IMR-90 (cell line): ENCODE results near the gene KCNG4. TPM values are rescaled to one million over a fixed set of nuclear protein-coding genes. Genes with fewer than 3 reads are reported as not detected.

Experiments
- ATAC-seq: fragments of 200-7000 bp; cut with Tn5 transposase; 2 replicates; pipeline ENCODE4 v1.9.1; 2020; ENCODE audit warnings: low read depth, mild to moderate bottlenecking, moderate library complexity
- BruUV-seq: library from RNA; stranded (reverse); fragments of 400-500 nt; replicated peaks from 2 replicates; lab custom pipeline; 2021; lab: Mats Ljungman, UMichigan
- CTCF ChIA-PET: fragments of 300-600 bp; formaldehyde crosslinking; extraction: SDS; loops from one replicate; lab custom pipeline; 2021; ENCODE audit warnings: antibody characterized with exemption; lab: Yijun Ruan, JAX
- POLR2A ChIA-PET: fragments of 300-600 bp; sonication (Branson Sonifier 250); formaldehyde crosslinking; loops from one replicate; lab custom pipeline; 2022; ENCODE audit warnings: antibody characterized with exemption; ENCODE audit not compliant: unreplicated experiment; lab: Charles Lee
- DNase-seq: peaks from one replicate; pipeline ENCODE4 v3.0.0; 2013
- H2AFZ ChIP-seq: replicated peaks from 2 replicates; pipeline ENCODE3; 2013; ENCODE audit warnings: low read length, mild to moderate bottlenecking; ENCODE audit not compliant: poor library complexity
- H2AK5ac ChIP-seq: 2 replicates; pipeline ENCODE4 v1.6.1; 2013; ENCODE audit warnings: low read depth, low read length, inconsistent platforms
- H2AK9ac ChIP-seq: replicated peaks from 2 replicates; pipeline ENCODE3; 2013; ENCODE audit warnings: mild to moderate bottlenecking, low read depth, low read length, moderate library complexity; ENCODE audit not compliant: poor library complexity
- H2BK120ac ChIP-seq: 2 replicates; pipeline ENCODE4 v1.6.1; 2013; ENCODE audit warnings: low read depth, low read length, inconsistent platforms
- H2BK15ac ChIP-seq: 3 replicates; pipeline ENCODE4 v1.6.1; 2013; ENCODE audit warnings: low read depth, low read length, inconsistent platforms
- H2BK20ac ChIP-seq: 2 replicates; pipeline ENCODE4 v1.6.1; 2013; ENCODE audit warnings: low read depth, mild to moderate bottlenecking, inconsistent platforms, low read length, moderate library complexity
- H2BK5ac ChIP-seq: 2 replicates; pipeline ENCODE4 v1.6.1; 2013; ENCODE audit warnings: mild to moderate bottlenecking, low read depth, low read length, inconsistent platforms; ENCODE audit not compliant: poor library complexity, severe bottlenecking
- H3K14ac ChIP-seq: replicated peaks from 2 replicates; pipeline ENCODE4 v1.6.1; 2013; ENCODE audit warnings: low read depth, low read length, inconsistent platforms
- H3K18ac ChIP-seq: 2 replicates; pipeline ENCODE4 v1.6.1; 2013; ENCODE audit warnings: low read depth, low read length, control low read depth
- H3K23ac ChIP-seq: 2 replicates; pipeline ENCODE4 v1.6.1; 2013; ENCODE audit warnings: low read depth, low read length, inconsistent platforms
- H3K27ac ChIP-seq: 2 replicates; pipeline ENCODE4 v1.5.1; 2013; ENCODE audit warnings: mild to moderate bottlenecking, control low read depth, low read length; ENCODE audit not compliant: insufficient read depth
- H3K27me3 ChIP-seq: 2 replicates; pipeline ENCODE4 v1.6.1; 2013; ENCODE audit warnings: low read length; ENCODE audit not compliant: control insufficient read depth, insufficient read depth
- H3K36me3 ChIP-seq: 2 replicates; pipeline ENCODE4 v1.6.1; 2013; ENCODE audit warnings: low read length, mixed read lengths; ENCODE audit not compliant: control insufficient read depth, insufficient read depth
- H3K4ac ChIP-seq: 2 replicates; pipeline ENCODE4 v1.6.1; 2013; ENCODE audit warnings: low read depth, low read length, inconsistent platforms
- H3K4me1 ChIP-seq: 2 replicates; pipeline ENCODE4 v1.6.1; 2013; ENCODE audit warnings: low read length, mixed read lengths; ENCODE audit not compliant: control insufficient read depth, insufficient read depth
- H3K4me2 ChIP-seq: 2 replicates; pipeline ENCODE4 v1.6.1; 2013; ENCODE audit warnings: low read depth, mild to moderate bottlenecking, control low read depth, low read length, moderate library complexity
- H3K4me3 ChIP-seq: 2 replicates; pipeline ENCODE4 v1.5.1; 2013; ENCODE audit warnings: low read depth, mild to moderate bottlenecking, control low read depth, low read length, moderate library complexity; ENCODE audit not compliant: insufficient read depth
- H3K56ac ChIP-seq: 2 replicates; pipeline ENCODE4 v1.6.1; 2013; ENCODE audit warnings: low read length, inconsistent platforms; ENCODE audit not compliant: insufficient read depth; ENCODE audit errors: extremely low read depth
- H3K79me1 ChIP-seq, 2 experiments: 2 replicates each; pipeline ENCODE4 v1.6.1; 2013; ENCODE audit warnings: low read length in 2 of 2, inconsistent platforms in 1 of 2, low read depth in 1 of 2
- H3K9ac ChIP-seq: 2 replicates; pipeline ENCODE4 v1.6.1; 2013; ENCODE audit warnings: low read depth, low read length, control low read depth
- H3K9me1 ChIP-seq: 2 replicates; pipeline ENCODE4 v1.6.1; 2013; ENCODE audit warnings: low read length, inconsistent platforms; ENCODE audit not compliant: insufficient read depth
- H3K9me3 ChIP-seq: 2 replicates; pipeline ENCODE4 v1.6.1; 2013; ENCODE audit warnings: low read length; ENCODE audit not compliant: control insufficient read depth, insufficient read depth
- H4K20me1 ChIP-seq: 2 replicates; pipeline ENCODE4 v1.6.1; 2013; ENCODE audit warnings: low read length, inconsistent platforms; ENCODE audit not compliant: insufficient read depth
- H4K5ac ChIP-seq: 2 replicates; pipeline ENCODE4 v1.6.1; 2013; ENCODE audit warnings: mild to moderate bottlenecking, low read depth, low read length, control low read depth
- H4K8ac ChIP-seq, 2 experiments: 2 replicates each; pipeline ENCODE4 v1.6.1; 2013; ENCODE audit warnings: low read depth in 2 of 2, low read length in 2 of 2, control low read depth in 1 of 2, inconsistent platforms in 1 of 2
- H4K91ac ChIP-seq: 2 replicates; pipeline ENCODE4 v1.6.1; 2013; ENCODE audit warnings: low read depth, low read length, inconsistent platforms; ENCODE audit not compliant: insufficient read depth
- BHLHE40 ChIP-seq: fragments of 150-350 bp; IDR thresholded peaks from 2 replicates; pipeline ENCODE4 v1.6.1; 2016; ENCODE audit warnings: mild to moderate bottlenecking, low read depth, low read length
- CEBPB ChIP-seq: IDR thresholded peaks from 2 replicates; pipeline ENCODE4 v1.6.1; 2012; ENCODE audit warnings: low read depth, low read length, improper control_type of control experiment
- CHD1 ChIP-seq: IDR thresholded peaks from 2 replicates; pipeline ENCODE4 v1.6.1; 2012; ENCODE audit warnings: low read depth, low read length, improper control_type of control experiment
- CTCF ChIP-seq: conservative IDR thresholded peaks from 2 replicates; pipeline ENCODE4 v1.5.1; 2012; ENCODE audit warnings: mild to moderate bottlenecking, low read depth, low read length, improper control_type of control experiment
- ELK1 ChIP-seq: fragments of 150-350 bp; IDR thresholded peaks from 2 replicates; pipeline ENCODE4 v1.6.1; 2016; ENCODE audit warnings: low read depth, mild to moderate bottlenecking, low read length, moderate library complexity, borderline replicate concordance
- FOS ChIP-seq: fragments of 150-350 bp; IDR thresholded peaks from 2 replicates; pipeline ENCODE4 v1.6.1; 2016; ENCODE audit warnings: low read depth, low read length
- MAFK ChIP-seq: IDR thresholded peaks from 2 replicates; pipeline ENCODE4 v1.6.1; 2012; ENCODE audit warnings: low read depth, low read length, improper control_type of control experiment
- MAZ ChIP-seq: IDR thresholded peaks from 2 replicates; pipeline ENCODE4 v1.6.1; 2012; ENCODE audit warnings: low read depth, mild to moderate bottlenecking, low read length, improper control_type of control experiment, moderate library complexity, borderline replicate concordance
- MXI1 ChIP-seq: IDR thresholded peaks from 2 replicates; pipeline ENCODE4 v1.6.1; 2012; ENCODE audit warnings: low read depth, mild to moderate bottlenecking, low read length, moderate library complexity, borderline replicate concordance
- NFE2L2 ChIP-seq: fragments of 150-350 bp; IDR thresholded peaks from 2 replicates; pipeline ENCODE4 v1.6.1; 2016; ENCODE audit warnings: low read depth, mild to moderate bottlenecking, low read length
- POLR2A ChIP-seq: IDR thresholded peaks from 2 replicates; pipeline ENCODE4 v1.6.1; 2012; ENCODE audit warnings: mild to moderate bottlenecking, low read depth, low read length
- RAD21 ChIP-seq: IDR thresholded peaks from 2 replicates; pipeline ENCODE4 v1.6.1; 2012; ENCODE audit warnings: low read length, improper control_type of control experiment
- RCOR1 ChIP-seq: IDR thresholded peaks from 2 replicates; pipeline ENCODE4 v1.6.1; 2012; ENCODE audit warnings: mild to moderate bottlenecking, low read length, improper control_type of control experiment; ENCODE audit not compliant: insufficient replicate concordance
- RFX5 ChIP-seq: IDR thresholded peaks from 2 replicates; pipeline ENCODE4 v1.8.0; 2012; ENCODE audit warnings: low read depth, mild to moderate bottlenecking, low read length, moderate library complexity
- SMC3 ChIP-seq: fragments of 150-350 bp; IDR thresholded peaks from 2 replicates; pipeline ENCODE4 v1.6.1; 2016; ENCODE audit warnings: low read depth, mild to moderate bottlenecking, antibody characterized with exemption, low read length, moderate library complexity
- WGBS, 2 experiments: methylation state at CpG; one replicate each; pipeline versions ENCODE4 v1.1.5 to v1.1.7; 2013; ENCODE audit warnings: missing lambda C conversion rate in 2 of 2; ENCODE audit not compliant: insufficient read length in 1 of 2; ENCODE audit errors: extremely low coverage in 2 of 2; 5-methylcytosine and 5-hydroxymethylcytosine counted together
- dilution Hi-C: fragments of 300-500 bp; cut with HindIII; formaldehyde crosslinking; loops from one replicate; pipeline ENCODE4 v1.14.3; 2018; ENCODE audit warnings: low sequenced_read_pairs; ENCODE audit not compliant: unreplicated experiment
- in situ Hi-C: fragments of 300-500 bp; cut with MboI; formaldehyde crosslinking; loops from 3 replicates; pipeline ENCODE4 v1.14.3; 2019; ENCODE audit warnings: low sequenced_read_pairs, inconsistent platforms, mixed read lengths
- intact Hi-C: fragments of 100-400 bp; cut with micrococcal nuclease; formaldehyde crosslinking; loops from 2 replicates; pipeline ENCODE4 v1.10.0; 2022
- polyA plus RNA-seq, 3 experiments: library from polyadenylated mRNA; depleted of rRNA; stranded (reverse); fragments of >200 nt; gene quantifications; 2 replicates each; pipeline ENCODE4 v1.2.3, GENCODE V29; 2012; ENCODE audit warnings: low replicate concordance in 1 of 3
- total RNA-seq: library from RNA; depleted of rRNA; stranded (reverse); fragments of >200 nt; gene quantifications from 2 replicates; pipeline ENCODE4 v1.2.3, GENCODE V29; 2012
- TF ChIP-seq, protein P1 (sequence below): fragments of 150-350 bp; IDR thresholded peaks from 2 replicates; pipeline ENCODE4 v1.6.1; 2017; ENCODE audit warnings: mild to moderate bottlenecking, antibody characterized with exemption, low read length, low read depth

KCNG4 gene
- total and polyA plus RNA-seq, 2 of the 4 experiments (the other 2 are of a cell fraction): not detected

- 100% methylated on average over 1 of the region's 5 CpGs; no CpG with 5 or more reads in 1 of the 2 experiments for WGBS, 2 experiments
- Histone ChIP-seq H2BK20ac (no peak overlapping the region), H3K4me2 (no peak overlapping the region), H3K23ac (no peak overlapping the region), H3K9me1 (0 out of 2 replicates have a peak, but pooled peaks cover 2% of the 10 kb centered on the region), H3K4ac (no peak overlapping the region), H3K56ac (no peak overlapping the region), H3K18ac (no peak overlapping the region), H3K9me3 (peaks cover 2% of the 10 kb centered on the region; the same call in 1 of the 2 replicates), H4K5ac (no peak overlapping the region), H3K27me3 (peaks cover 37% of the 10 kb centered on the region), H3K14ac (no peak overlapping the region), H2AK9ac (no peak overlapping the region), H2AFZ (no peak overlapping the region), H4K91ac (no peak overlapping the region), H3K9ac (no peak overlapping the region), H2BK120ac (no peak overlapping the region), H3K79me1 (no peaks in the 10 kb centered on the region), H2BK15ac (no peak overlapping the region), H3K4me3 (no peak overlapping the region), H3K36me3 (no peaks in the 10 kb centered on the region), H4K8ac (no peak overlapping the region), H2BK5ac (no peak overlapping the region), H3K27ac (no peak overlapping the region), H3K4me1 (no peaks in the 10 kb centered on the region), H2AK5ac (no peak overlapping the region), H4K20me1 (no peaks in the 10 kb centered on the region)
- intact Hi-C loops: no loop called here
- dilution Hi-C loops: no loop called here
- TF ChIP-seq, protein P1, sequence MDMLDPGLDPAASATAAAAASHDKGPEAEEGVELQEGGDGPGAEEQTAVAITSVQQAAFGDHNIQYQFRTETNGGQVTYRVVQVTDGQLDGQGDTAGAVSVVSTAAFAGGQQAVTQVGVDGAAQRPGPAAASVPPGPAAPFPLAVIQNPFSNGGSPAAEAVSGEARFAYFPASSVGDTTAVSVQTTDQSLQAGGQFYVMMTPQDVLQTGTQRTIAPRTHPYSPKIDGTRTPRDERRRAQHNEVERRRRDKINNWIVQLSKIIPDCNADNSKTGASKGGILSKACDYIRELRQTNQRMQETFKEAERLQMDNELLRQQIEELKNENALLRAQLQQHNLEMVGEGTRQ: no peak
- TF ChIP-seq FOS (no peak), MAFK (no peak), POLR2A (no peak), NFE2L2 (no peak), SMC3 (no peak), MAZ (no peak), CTCF (no peak), MXI1 (no peak), CEBPB (no peak), ELK1 (no peak), CHD1 (no peak), RCOR1 (no peak), RAD21 (no peak), BHLHE40 (no peak), RFX5 (no peak)
- no TSS peak for BruUV-seq
- in situ Hi-C loops: no loop called here
- no peak for ATAC-seq
- POLR2A ChIA-PET: no interaction called here
- DNase-seq: no peak
- CTCF ChIA-PET: no interaction called here
Observed at GRCh38 chr16:84215531-84215930, 24.3 kb downstream of the KCNG4 start.
